Astrocyte (in vitro differentiated cells and primary cell): ENCODE data around the gene DHRS2. TPM values are rescaled to one million over a fixed set of nuclear protein-coding genes. Genes with fewer than 3 reads are reported as not detected.

Source experiments
- DNase-seq: peaks from one replicate; pipeline ENCODE4 v3.0.0-alpha.2; 2010; ENCODE audit warnings: low read depth
- FAIRE-seq: peaks from 2 replicates; lab custom pipeline; 2011; peaks lifted over from hg19 to GRCh38; lab: Jason Lieb, UNC
- H2AFZ ChIP-seq: 2 replicates; pipeline ENCODE4 v1.6.0; 2012; ENCODE audit warnings: low read depth, low read length, inconsistent platforms
- H3K27ac ChIP-seq: 2 replicates; pipeline ENCODE4 v1.5.1; 2011; ENCODE audit warnings: low read depth, low read length, inconsistent platforms
- H3K27me3 ChIP-seq: 2 replicates; pipeline ENCODE4 v1.6.0; 2011; ENCODE audit warnings: low read length, inconsistent platforms; ENCODE audit not compliant: insufficient read depth
- H3K36me3 ChIP-seq: 2 replicates; pipeline ENCODE4 v1.5.1; 2011; ENCODE audit warnings: low read length, inconsistent platforms; ENCODE audit not compliant: insufficient read depth
- H3K4me1 ChIP-seq: 2 replicates; pipeline ENCODE4 v1.5.1; 2011; ENCODE audit warnings: low read length, inconsistent platforms; ENCODE audit not compliant: insufficient read depth
- H3K4me2 ChIP-seq: 2 replicates; pipeline ENCODE4 v1.6.0; 2012; ENCODE audit warnings: low read length, inconsistent platforms
- H3K4me3 ChIP-seq: 2 replicates; pipeline ENCODE4 v1.5.1; 2011; ENCODE audit warnings: low read depth, mild to moderate bottlenecking, low read length, inconsistent platforms; ENCODE audit not compliant: insufficient read depth
- H3K79me2 ChIP-seq: 2 replicates; pipeline ENCODE4 v1.6.0; 2012; ENCODE audit warnings: mild to moderate bottlenecking, low read length, inconsistent platforms; ENCODE audit not compliant: insufficient read depth
- H3K9ac ChIP-seq: 2 replicates; pipeline ENCODE4 v1.6.0; 2012; ENCODE audit warnings: mild to moderate bottlenecking, low read length, inconsistent platforms
- H3K9me3 ChIP-seq: 2 replicates; pipeline ENCODE4 v1.5.1; 2012; ENCODE audit warnings: low read depth, mild to moderate bottlenecking, low read length, inconsistent platforms; ENCODE audit not compliant: insufficient read depth
- H4K20me1 ChIP-seq: 2 replicates; pipeline ENCODE4 v1.6.0; 2012; ENCODE audit warnings: low read length, inconsistent platforms; ENCODE audit not compliant: insufficient read depth
- H3K27ac Mint-ChIP-seq: one replicate; pipeline ENCODE4 v1.8.0; 2021; ENCODE audit warnings: mild to moderate bottlenecking, mixed read lengths; ENCODE audit not compliant: unreplicated experiment
- H3K27me3 Mint-ChIP-seq: one replicate; pipeline ENCODE4 v1.8.0; 2021; ENCODE audit warnings: low read depth, mixed read lengths; ENCODE audit not compliant: unreplicated experiment
- H3K36me3 Mint-ChIP-seq: one replicate; pipeline ENCODE4 v1.8.0; 2021; ENCODE audit warnings: low read depth, mixed read lengths; ENCODE audit not compliant: unreplicated experiment
- H3K4me1 Mint-ChIP-seq: one replicate; pipeline ENCODE4 v1.8.0; 2021; ENCODE audit warnings: low read depth, mixed read lengths; ENCODE audit not compliant: unreplicated experiment
- H3K4me3 Mint-ChIP-seq: one replicate; pipeline ENCODE4 v1.8.0; 2021; ENCODE audit warnings: mild to moderate bottlenecking, moderate library complexity, mixed read lengths; ENCODE audit not compliant: unreplicated experiment
- H3K9me3 Mint-ChIP-seq: one replicate; pipeline ENCODE4 v1.8.0; 2021; ENCODE audit warnings: mild to moderate bottlenecking, mixed read lengths; ENCODE audit not compliant: unreplicated experiment
- CTCF ChIP-seq: IDR thresholded peaks from 2 replicates; pipeline ENCODE4 v1.5.1; 2011; ENCODE audit warnings: low read depth, mild to moderate bottlenecking, inconsistent platforms, low read length, moderate library complexity; ENCODE audit not compliant: insufficient read depth
- EZH2 ChIP-seq: IDR thresholded peaks from 2 replicates; pipeline ENCODE4 v1.6.1; 2012; ENCODE audit warnings: mild to moderate bottlenecking, low read length, inconsistent platforms; ENCODE audit not compliant: insufficient read depth
- total RNA-seq: library from RNA; stranded (reverse); gene quantifications from 2 replicates; pipeline ENCODE4 v1.2.1, GENCODE V29; 2021

DHRS2 gene
- total RNA-seq, 1 donor from 2014 or later = 1.1 TPM

- Mint-ChIP-seq H3K27me3 (peaks cover 3% of the 10 kb centered on the region), H3K27ac (no peak overlapping the region), H3K36me3 (no peaks in the 10 kb centered on the region), H3K4me3 (no peak overlapping the region), H3K9me3 (peaks cover 5% of the 10 kb centered on the region), H3K4me1 (peaks cover 19% of the 10 kb centered on the region)
- Histone ChIP-seq H3K36me3 (no peaks in the 10 kb centered on the region), H3K27me3 (no peaks in the 10 kb centered on the region), H3K79me2 (no peaks in the 10 kb centered on the region), H3K4me2 (no peak overlapping the region), H3K27ac (no peak overlapping the region), H4K20me1 (no peaks in the 10 kb centered on the region), H3K4me3 (no peak overlapping the region), H3K9me3 (no peaks in the 10 kb centered on the region), H3K9ac (no peak overlapping the region), H3K4me1 (no peaks in the 10 kb centered on the region), H2AFZ (no peak overlapping the region)
- DNase-seq (no peak), FAIRE-seq (no peak)
- TF ChIP-seq EZH2 = no peak
- no peak for TF ChIP-seq CTCF
Measured at GRCh38 chr14:23601845-23602180, 34.4 kb upstream of the DHRS2 start.

GRCh38 chr14:23602181-23603095 lies 33.7 kb upstream of the DHRS2 start:
- Mint-ChIP-seq H3K4me1 (peaks cover 19% of the 10 kb centered on the region), H3K4me3 (no peak overlapping the region), H3K36me3 (no peaks in the 10 kb centered on the region), H3K27me3 (peaks cover 3% of the 10 kb centered on the region), H3K9me3 (peaks cover 5% of the 10 kb centered on the region), H3K27ac (no peak overlapping the region)
- no peak overlapping the region for H3K4me3 ChIP-seq
- DNase-seq = no peak
- no peaks in the 10 kb centered on the region for H3K79me2 ChIP-seq
- no peaks in the 10 kb centered on the region for H3K4me1 ChIP-seq
- no peaks in the 10 kb centered on the region for H3K27me3 ChIP-seq
- FAIRE-seq = no peak
- no peaks in the 10 kb centered on the region for H4K20me1 ChIP-seq
- H3K9ac ChIP-seq = no peak overlapping the region
- no peak overlapping the region for H3K4me2 ChIP-seq
- H2AFZ ChIP-seq = no peak overlapping the region
- no peaks in the 10 kb centered on the region for H3K9me3 ChIP-seq
- H3K36me3 ChIP-seq = no peaks in the 10 kb centered on the region
- no peak overlapping the region for H3K27ac ChIP-seq
- TF ChIP-seq CTCF (no peak), EZH2 (no peak)

- Mint-ChIP-seq H3K4me3 (no peak overlapping the region), H3K9me3 (peaks cover 5% of the 10 kb centered on the region), H3K27ac (no peak overlapping the region), H3K36me3 (no peaks in the 10 kb centered on the region), H3K4me1 (peaks cover 19% of the 10 kb centered on the region), H3K27me3 (peaks cover 3% of the 10 kb centered on the region)
- Histone ChIP-seq H3K9ac (no peak overlapping the region), H3K27me3 (no peaks in the 10 kb centered on the region), H3K36me3 (no peaks in the 10 kb centered on the region), H3K4me3 (no peak overlapping the region), H3K79me2 (no peaks in the 10 kb centered on the region), H2AFZ (no peak overlapping the region), H4K20me1 (no peaks in the 10 kb centered on the region), H3K9me3 (no peaks in the 10 kb centered on the region), H3K27ac (no peak overlapping the region), H3K4me2 (no peak overlapping the region), H3K4me1 (no peaks in the 10 kb centered on the region)
- no peak for TF ChIP-seq CTCF
- no peak for TF ChIP-seq EZH2
- no peak for FAIRE-seq
- DNase-seq = no peak
Measured at GRCh38 chr14:23603103-23603502, 33.1 kb upstream of the DHRS2 start.
